K562 (cell line): ENCODE data around the gene LST1. TPM values are rescaled to one million over a fixed set of nuclear protein-coding genes. Genes with fewer than 3 reads are reported as not detected.

ENCODE experiments used
- CBX8 ChIP-seq: fragments of 200-600 bp; sonication (generic); IDR thresholded peaks from 2 replicates; pipeline ENCODE4 v1.6.1; 2012; ENCODE audit warnings: borderline replicate concordance, mixed run types, low read depth, mild to moderate bottlenecking, moderate library complexity, mixed read lengths, low read length, control low read depth, inconsistent platforms; ENCODE audit not compliant: poor library complexity, severe bottlenecking; ENCODE audit errors: extremely low read depth
- HDAC2 ChIP-seq: fragments of 450-650 bp; IDR thresholded peaks from 2 replicates; pipeline ENCODE4 v1.6.1; 2016; ENCODE audit warnings: mild to moderate bottlenecking
- HDAC3 ChIP-seq: fragments of 450-650 bp; IDR thresholded peaks from 2 replicates; pipeline ENCODE4 v1.6.1; 2018; ENCODE audit warnings: borderline replicate concordance, mild to moderate bottlenecking, moderate library complexity; ENCODE audit not compliant: partially characterized antibody
- HNRNPH1 ChIP-seq: fragments of 200-400 bp; formaldehyde crosslinking; optimal IDR thresholded peaks from 2 replicates; pipeline ENCODE3; 2017; ENCODE audit warnings: low read depth, mild to moderate bottlenecking, low read length, moderate library complexity
- ILF3 ChIP-seq: fragments of 450-650 bp; IDR thresholded peaks from 2 replicates; pipeline ENCODE4 v1.6.1; 2018; ENCODE audit warnings: antibody characterized with exemption, mild to moderate bottlenecking, moderate library complexity, borderline replicate concordance
- JUNB ChIP-seq: fragments of 450-650 bp; formaldehyde crosslinking; conservative IDR thresholded peaks from 2 replicates; pipeline ENCODE4 v1.4.0; 2020; ENCODE audit warnings: mild to moderate bottlenecking
- MAFG ChIP-seq: fragments of 450-650 bp; conservative IDR thresholded peaks from 2 replicates; pipeline ENCODE4 v1.6.1; 2016; ENCODE audit warnings: missing genetic modification characterization, missing compliant biosample characterization
- MXI1 ChIP-seq: IDR thresholded peaks from 2 replicates; pipeline ENCODE4 v1.6.1; 2011; ENCODE audit warnings: low read depth, mild to moderate bottlenecking, improper control_type of control experiment, low read length
- NFYB ChIP-seq: IDR thresholded peaks from 2 replicates; pipeline ENCODE4 v1.6.1; 2011; ENCODE audit warnings: mild to moderate bottlenecking, moderate library complexity; ENCODE audit not compliant: insufficient read length; ENCODE audit errors: extremely low read depth
- RBBP5 ChIP-seq: fragments of 200-600 bp; sonication (generic); IDR thresholded peaks from 2 replicates; pipeline ENCODE4 v1.6.1; 2012; ENCODE audit warnings: borderline replicate concordance, mild to moderate bottlenecking, low read length, control low read depth, inconsistent platforms; ENCODE audit not compliant: insufficient read depth, poor library complexity, severe bottlenecking
- RCOR1 ChIP-seq, 2 experiments: IDR thresholded peaks; 2 replicates each; pipeline ENCODE4 v1.6.1; 2012; ENCODE audit warnings: low read depth in 2 of 2, low read length in 2 of 2, borderline replicate concordance in 1 of 2, improper control_type of control experiment in 1 of 2
- SIN3B ChIP-seq: fragments of 450-650 bp; IDR thresholded peaks from 2 replicates; pipeline ENCODE4 v1.6.1; 2017; ENCODE audit warnings: low read depth, mild to moderate bottlenecking, moderate library complexity
- SMAD1 ChIP-seq: fragments of 150-350 bp; IDR thresholded peaks from 2 replicates; pipeline ENCODE4 v1.6.1; 2014; ENCODE audit warnings: low read length, low read depth; ENCODE audit not compliant: partially characterized antibody
- SMAD4 ChIP-seq: fragments of 250-450 bp; sonication (Bioruptor Pico); conservative IDR thresholded peaks from 2 replicates; pipeline ENCODE4 v1.8.0; 2021; ENCODE audit warnings: inconsistent platforms, mild to moderate bottlenecking, moderate library complexity
- SP1 ChIP-seq: sonication (generic); formaldehyde crosslinking; IDR thresholded peaks from 2 replicates; pipeline ENCODE4 v1.8.1; 2022; ENCODE audit warnings: mild to moderate bottlenecking, missing genetic modification reagents
- TCF15 ChIP-seq: fragments of 250-450 bp; sonication (Bioruptor Pico); IDR thresholded peaks from 2 replicates; pipeline ENCODE4 v1.8.0; 2022; ENCODE audit warnings: moderate library complexity, mild to moderate bottlenecking, inconsistent platforms
- TCF7L2 ChIP-seq: fragments of 150-350 bp; IDR thresholded peaks from 2 replicates; pipeline ENCODE4 v1.6.1; 2016; ENCODE audit warnings: low read depth, mild to moderate bottlenecking, low read length, moderate library complexity
- UBTF ChIP-seq, 2 experiments: IDR thresholded peaks; 2 replicates each; pipeline ENCODE4 v1.6.1; 2012; ENCODE audit warnings: improper control_type of control experiment in 2 of 2, low read depth in 2 of 2, low read length in 2 of 2, borderline replicate concordance in 1 of 2
- ZNF140 ChIP-seq: fragments of 250-450 bp; sonication (Bioruptor Pico); IDR thresholded peaks from 2 replicates; pipeline ENCODE4 v1.8.0; 2021; ENCODE audit warnings: moderate library complexity, mild to moderate bottlenecking, inconsistent platforms
- ZNF239 ChIP-seq: fragments of 250-450 bp; sonication (Bioruptor Pico); IDR thresholded peaks from 2 replicates; pipeline ENCODE4 v1.4.0; 2020; ENCODE audit warnings: mild to moderate bottlenecking
- ZNF354B ChIP-seq: fragments of 250-450 bp; sonication (Bioruptor Pico); IDR thresholded peaks from 2 replicates; pipeline ENCODE4 v1.4.0; 2020
- polyA plus RNA-seq, 8 experiments: library from polyadenylated mRNA; depleted of rRNA in 4 of 8; stranded (reverse) in 5 of 8; unstranded in 3 of 8; fragments of >200 nt; fragmentation: Nextera tagmentation in 2 of 8; fragmentation: Illumina TruSeq in 1 of 8; extraction: Ambion mirVana in 2 of 8; extraction: Trizol in 1 of 8; gene quantifications; 2 replicates each; pipeline versions ENCODE4 v1.2.1 to v1.2.3, GENCODE V29; 2011 to 2014; ENCODE audit warnings: inconsistent platforms in 1 of 8, missing spikeins in 1 of 8
- total RNA-seq, 7 experiments: library from RNA; depleted of rRNA in 6 of 7; stranded (reverse); fragments of >200 nt in 6 of 7; fragmentation: Illumina TruSeq in 2 of 7; extraction: Trizol in 2 of 7; gene quantifications; 2 replicates each; pipeline versions ENCODE4 v1.2.1 to v1.2.3, GENCODE V29; 2011 to 2021; ENCODE audit warnings: low replicate concordance in 1 of 7
- TF ChIP-seq, protein P1 (sequence below): fragments of 250-450 bp; sonication (Bioruptor Pico); IDR thresholded peaks from 2 replicates; pipeline ENCODE4 v1.4.0; 2020; ENCODE audit warnings: mild to moderate bottlenecking, moderate library complexity, borderline replicate concordance

The LST1 gene
- total and polyA plus RNA-seq, 9 of the 15 experiments (the other 6 are each of a cell fraction or from before 2014, with no cell fraction given): 0.82 to 7.8 (median 1.7) TPM

DNA sequence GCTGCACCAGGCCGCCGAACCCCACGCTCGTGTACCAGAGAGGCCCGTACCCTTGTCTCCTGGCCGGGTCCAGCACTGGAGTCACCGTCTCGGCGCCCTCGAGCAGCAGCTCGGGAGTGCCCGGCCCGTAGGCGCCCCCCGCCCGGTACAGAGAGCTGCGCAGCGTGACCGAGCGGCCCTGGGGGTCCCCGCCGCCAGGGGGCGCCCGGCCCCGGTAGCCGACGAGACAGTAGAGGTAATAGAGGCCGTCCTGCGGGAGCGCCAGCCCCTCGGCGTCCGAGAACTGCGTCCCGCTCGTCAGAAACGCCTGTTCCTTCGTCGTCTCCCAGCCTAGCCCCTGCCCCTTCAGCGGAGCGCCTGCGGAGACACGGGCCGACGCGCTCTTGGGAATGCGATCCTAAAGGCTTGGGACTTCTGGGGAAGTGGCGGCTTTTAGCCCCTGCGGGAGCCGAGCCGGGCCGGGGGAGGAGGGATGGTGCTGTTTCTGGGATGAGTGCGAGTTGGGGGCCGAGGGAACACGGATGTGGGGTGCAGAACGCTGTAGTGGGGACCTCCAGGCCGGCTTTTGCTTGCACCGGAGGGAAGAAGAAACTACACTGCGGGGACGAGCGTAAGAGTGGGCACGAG, 5.2 kb upstream of the LST1 start (continued):
- TF ChIP-seq RBBP5: peak; percentile 76
- no peak for TF ChIP-seq CBX8
- no peak for TF ChIP-seq TCF7L2
- no peak for TF ChIP-seq JUNB (CRISPR knock-in tag)
- no peak for TF ChIP-seq MAFG (tag)
- peak; percentile 94 for TF ChIP-seq SMAD4
- no peak for TF ChIP-seq HDAC3
- no peak for TF ChIP-seq ILF3
- TF ChIP-seq, protein P1, sequence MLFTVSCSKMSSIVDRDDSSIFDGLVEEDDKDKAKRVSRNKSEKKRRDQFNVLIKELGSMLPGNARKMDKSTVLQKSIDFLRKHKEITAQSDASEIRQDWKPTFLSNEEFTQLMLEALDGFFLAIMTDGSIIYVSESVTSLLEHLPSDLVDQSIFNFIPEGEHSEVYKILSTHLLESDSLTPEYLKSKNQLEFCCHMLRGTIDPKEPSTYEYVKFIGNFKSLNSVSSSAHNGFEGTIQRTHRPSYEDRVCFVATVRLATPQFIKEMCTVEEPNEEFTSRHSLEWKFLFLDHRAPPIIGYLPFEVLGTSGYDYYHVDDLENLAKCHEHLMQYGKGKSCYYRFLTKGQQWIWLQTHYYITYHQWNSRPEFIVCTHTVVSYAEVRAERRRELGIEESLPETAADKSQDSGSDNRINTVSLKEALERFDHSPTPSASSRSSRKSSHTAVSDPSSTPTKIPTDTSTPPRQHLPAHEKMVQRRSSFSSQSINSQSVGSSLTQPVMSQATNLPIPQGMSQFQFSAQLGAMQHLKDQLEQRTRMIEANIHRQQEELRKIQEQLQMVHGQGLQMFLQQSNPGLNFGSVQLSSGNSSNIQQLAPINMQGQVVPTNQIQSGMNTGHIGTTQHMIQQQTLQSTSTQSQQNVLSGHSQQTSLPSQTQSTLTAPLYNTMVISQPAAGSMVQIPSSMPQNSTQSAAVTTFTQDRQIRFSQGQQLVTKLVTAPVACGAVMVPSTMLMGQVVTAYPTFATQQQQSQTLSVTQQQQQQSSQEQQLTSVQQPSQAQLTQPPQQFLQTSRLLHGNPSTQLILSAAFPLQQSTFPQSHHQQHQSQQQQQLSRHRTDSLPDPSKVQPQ (CRISPR knock-in tag): no peak
- TF ChIP-seq HNRNPH1: no peak
- no peak for TF ChIP-seq SMAD1
- no peak for TF ChIP-seq ZNF239
- TF ChIP-seq SIN3B: peak; percentile 51; the same call in 1 of the 2 replicates
- TF ChIP-seq SP1 (CRISPR knock-in tag): peak; percentile 85
- no peak for TF ChIP-seq TCF15 (CRISPR knock-in tag)
- TF ChIP-seq MXI1: no peak
- no peak for TF ChIP-seq NFYB
- TF ChIP-seq ZNF354B (CRISPR knock-in tag): no peak
- peak; percentile 57 to 61; a peak in 2 of 4 replicates for TF ChIP-seq RCOR1 (IDR thresholded peaks at IDR 0.05; ENCODE audit: borderline replicate concordance in 1 of 2, low read depth in 2 of 2, low read length in 2 of 2)
- no peak for TF ChIP-seq ZNF140 (CRISPR knock-in tag)
- peak; percentile 95 to 96 for TF ChIP-seq UBTF (IDR thresholded peaks at IDR 0.05; ENCODE audit: borderline replicate concordance in 1 of 2, low read depth in 2 of 2, low read length in 2 of 2)
- TF ChIP-seq HDAC2: peak; percentile 80
